Lung (tissue), 12 donors: ENCODE measurements around the gene UHRF2. TPM values are rescaled to one million over a fixed set of nuclear protein-coding genes. Genes with fewer than 3 reads are reported as not detected.

Source experiments
- ATAC-seq: fragments of 200-7000 bp; cut with Tn5 transposase; one replicate; pipeline ENCODE4 v1.9.1; 2020; ENCODE audit warnings: moderate number of reproducible peaks; ENCODE audit not compliant: insufficient read depth, low FRiP score
- DNase-seq, 3 donors: peaks; one replicate each; pipeline ENCODE4 v3.0.0-alpha.2; 2013 to 2017
- H3K27ac ChIP-seq, 2 donors: one replicate each; pipeline ENCODE4 v1.5.1; 2013; ENCODE audit warnings: mild to moderate bottlenecking in 2 of 2, moderate library complexity in 2 of 2, control low read depth in 1 of 2, inconsistent platforms in 1 of 2, low read depth in 1 of 2, low read length in 1 of 2
- H3K27me3 ChIP-seq, 3 donors: one replicate each; pipeline ENCODE4 v1.5.1; 2013; ENCODE audit warnings: low read length in 2 of 3; ENCODE audit not compliant: control insufficient read depth in 3 of 3, insufficient read depth in 3 of 3
- H3K36me3 ChIP-seq, 4 donors: one replicate each; pipeline ENCODE4 v1.5.1; 2013; ENCODE audit warnings: low read length in 4 of 4, mild to moderate bottlenecking in 1 of 4, moderate library complexity in 1 of 4; ENCODE audit not compliant: control insufficient read depth in 4 of 4, insufficient read depth in 4 of 4
- H3K4me1 ChIP-seq, 5 donors: one replicate each; pipeline ENCODE4 v1.5.1; 2013; ENCODE audit warnings: low read length in 5 of 5, mild to moderate bottlenecking in 2 of 5, moderate library complexity in 1 of 5; ENCODE audit not compliant: control insufficient read depth in 5 of 5, insufficient read depth in 5 of 5
- H3K4me3 ChIP-seq: one replicate; pipeline ENCODE4 v1.5.1; 2013; ENCODE audit warnings: mild to moderate bottlenecking, control low read depth, moderate library complexity
- H3K9ac ChIP-seq, 2 donors: one replicate each; pipeline ENCODE4 v1.5.1; 2013; ENCODE audit warnings: low read length in 2 of 2, control low read depth in 1 of 2; ENCODE audit not compliant: insufficient read depth in 1 of 2
- H3K9me3 ChIP-seq, 4 donors: one replicate each; pipeline ENCODE4 v1.5.1; 2013; ENCODE audit warnings: low read length in 3 of 4, mild to moderate bottlenecking in 1 of 4, moderate library complexity in 1 of 4; ENCODE audit not compliant: control insufficient read depth in 4 of 4, insufficient read depth in 3 of 4
- WGBS, 2 donors: extraction: QIAGEN DNeasy Blood & Tissue Kit; methylation state at CpG; one replicate each; pipeline ENCODE4 v1.1.7; 2013; 5-methylcytosine and 5-hydroxymethylcytosine counted together
- polyA plus RNA-seq, 2 donors: library from polyadenylated mRNA; stranded (reverse); fragments of 200-250 nt; gene quantifications; one replicate each; pipeline ENCODE4 v1.2.1, GENCODE V29; 2013
- total RNA-seq, 2 donors: library from RNA; depleted of rRNA in 1 of 2; stranded (reverse); fragments of >200 nt in 1 of 2; gene quantifications; one replicate each; pipeline ENCODE4 v1.2.1, GENCODE V29; 2014 to 2021
- TF ChIP-seq, protein P1 (sequence below): IDR thresholded peaks from 2 replicates; pipeline ENCODE4 v1.5.1; 2012; ENCODE audit warnings: mild to moderate bottlenecking; ENCODE audit errors: control extremely low read depth, extremely low read depth
- donor health status: control.
- donor health status: control.
- donor health status: Bipolar disorder and iron deficiency.
- donor health status: healthy.
- donor health status: DM: yes; HTN: yes; CAD: no.

The UHRF2 gene
- total and polyA plus RNA-seq, 4 donors = 13.4 to 108 (median 22.1) TPM

DNA sequence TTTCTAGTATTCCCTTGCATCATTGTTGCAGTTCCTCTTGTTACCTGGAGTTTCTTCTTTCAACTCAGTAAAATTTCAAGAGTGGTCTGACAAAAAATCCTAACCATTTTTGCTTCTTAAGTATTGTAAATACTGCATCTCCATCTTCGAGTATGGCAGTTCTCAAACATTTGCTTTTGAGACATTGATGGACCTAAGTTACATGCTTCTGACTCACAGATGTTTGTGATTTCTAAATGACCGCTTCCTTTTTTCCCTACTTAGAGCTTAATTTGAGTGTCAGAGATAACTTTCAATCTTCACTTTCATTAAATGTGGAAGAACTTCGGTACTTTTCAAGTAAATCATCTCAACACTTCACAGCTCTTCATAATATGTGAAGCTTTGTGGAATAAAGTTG lies 4.2 kb downstream of the UHRF2 start:
- no peak overlapping the region for H3K9ac ChIP-seq
- TF ChIP-seq, protein P1, sequence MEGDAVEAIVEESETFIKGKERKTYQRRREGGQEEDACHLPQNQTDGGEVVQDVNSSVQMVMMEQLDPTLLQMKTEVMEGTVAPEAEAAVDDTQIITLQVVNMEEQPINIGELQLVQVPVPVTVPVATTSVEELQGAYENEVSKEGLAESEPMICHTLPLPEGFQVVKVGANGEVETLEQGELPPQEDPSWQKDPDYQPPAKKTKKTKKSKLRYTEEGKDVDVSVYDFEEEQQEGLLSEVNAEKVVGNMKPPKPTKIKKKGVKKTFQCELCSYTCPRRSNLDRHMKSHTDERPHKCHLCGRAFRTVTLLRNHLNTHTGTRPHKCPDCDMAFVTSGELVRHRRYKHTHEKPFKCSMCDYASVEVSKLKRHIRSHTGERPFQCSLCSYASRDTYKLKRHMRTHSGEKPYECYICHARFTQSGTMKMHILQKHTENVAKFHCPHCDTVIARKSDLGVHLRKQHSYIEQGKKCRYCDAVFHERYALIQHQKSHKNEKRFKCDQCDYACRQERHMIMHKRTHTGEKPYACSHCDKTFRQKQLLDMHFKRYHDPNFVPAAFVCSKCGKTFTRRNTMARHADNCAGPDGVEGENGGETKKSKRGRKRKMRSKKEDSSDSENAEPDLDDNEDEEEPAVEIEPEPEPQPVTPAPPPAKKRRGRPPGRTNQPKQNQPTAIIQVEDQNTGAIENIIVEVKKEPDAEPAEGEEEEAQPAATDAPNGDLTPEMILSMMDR = no peak
- DNase-seq = no peak
- no peaks in the 10 kb centered on the region for H3K9me3 ChIP-seq
- H3K27ac ChIP-seq = no peak overlapping the region
- H3K27me3 ChIP-seq = no peaks in the 10 kb centered on the region
- peaks cover 0 to 20% (median 5%) of the 10 kb centered on the region in 5 donors for H3K4me1 ChIP-seq
- no peak for ATAC-seq
- 38 to 50% methylated on average over 3 of the region's 3 CpGs for WGBS, 2 donors
- H3K4me3 ChIP-seq = no peak overlapping the region
- H3K36me3 ChIP-seq = peaks cover 0 to 14% (median 7%) of the 10 kb centered on the region in 4 donors

DNA sequence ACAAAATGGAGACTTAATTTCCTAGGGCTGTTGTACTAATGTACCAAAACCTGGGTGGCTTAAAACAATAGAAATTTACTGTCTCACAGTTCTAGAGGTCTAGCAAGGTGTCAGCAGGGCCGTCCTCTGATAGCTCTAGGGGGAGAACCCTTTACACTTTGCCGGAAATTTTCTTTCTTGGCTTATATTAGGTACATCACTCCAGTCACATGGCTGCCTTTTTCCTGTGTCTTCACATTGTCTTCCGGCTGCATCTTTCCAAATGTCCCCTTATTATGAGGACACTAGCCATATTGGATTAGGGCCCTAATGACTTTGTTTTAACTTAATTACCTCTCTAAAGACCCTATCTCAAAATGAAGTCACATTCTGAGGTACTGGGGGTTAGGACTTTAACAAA lies 5.8 kb downstream of the UHRF2 start:
- Histone ChIP-seq H3K36me3 (peaks cover 0 to 10% (median 8%) of the 10 kb centered on the region in 4 donors), H3K27me3 (no peaks in the 10 kb centered on the region), H3K9me3 (no peaks in the 10 kb centered on the region), H3K9ac (no peak overlapping the region), H3K4me3 (no peak overlapping the region), H3K4me1 (peaks cover 0 to 20% (median 4%) of the 10 kb centered on the region in 5 donors), H3K27ac (no peak overlapping the region)
- 41 to 74% methylated on average over 3 of the region's 3 CpGs for WGBS, 2 donors
- ATAC-seq = no peak
- no peak for DNase-seq
- TF ChIP-seq, protein P1 = no peak

DNA sequence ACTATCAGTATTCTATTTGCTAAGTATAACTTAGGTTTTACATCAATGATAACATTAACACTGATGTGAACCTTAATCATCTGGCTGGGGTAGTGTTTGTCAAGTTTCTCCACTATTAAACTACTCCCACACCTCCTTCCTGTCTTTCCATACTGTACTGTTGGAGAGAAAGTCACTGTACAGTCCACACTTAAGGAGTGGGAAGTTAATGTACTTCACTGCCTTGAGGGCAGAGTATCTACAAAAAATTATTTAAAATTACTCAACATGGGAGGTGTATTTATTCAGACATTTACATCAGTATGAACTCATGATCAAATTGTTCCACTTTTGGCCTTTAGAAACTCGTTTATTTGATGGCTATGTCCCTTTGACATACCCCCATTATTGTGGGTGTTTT lies 11.9 kb downstream of the UHRF2 start:
- Histone ChIP-seq H3K27ac (no peak overlapping the region), H3K9ac (no peak overlapping the region), H3K4me3 (no peak overlapping the region), H3K36me3 (peaks cover 0 to 8% (median 5%) of the 10 kb centered on the region in 4 donors), H3K9me3 (no peaks in the 10 kb centered on the region), H3K27me3 (no peaks in the 10 kb centered on the region), H3K4me1 (peaks cover 0 to 9% (median 3%) of the 10 kb centered on the region in 5 donors)
- DNase-seq (no peak), ATAC-seq (no peak)
- WGBS, 2 donors = 63 to 67% methylated on average over 1 of the region's 1 CpG
- TF ChIP-seq, protein P1 = no peak

DNA sequence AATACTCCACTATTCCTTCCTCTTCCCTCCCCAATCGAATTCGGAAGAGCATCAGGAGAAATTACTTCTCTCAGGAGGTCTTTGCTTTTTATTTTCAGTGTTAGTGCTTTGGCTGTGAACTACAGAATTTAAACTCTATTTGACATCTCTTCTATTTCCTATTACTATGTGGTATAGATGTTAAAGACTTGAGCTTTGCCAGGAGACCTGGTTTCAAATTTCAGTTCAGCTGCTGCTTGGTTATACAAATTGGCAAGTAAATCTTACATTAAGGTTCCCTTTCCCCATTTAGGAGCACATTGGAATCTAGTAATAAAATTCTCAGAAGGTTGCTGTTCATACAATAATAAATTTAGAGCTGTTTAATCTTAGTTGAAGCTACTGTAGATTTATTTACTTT lies 13.1 kb downstream of the UHRF2 start:
- ATAC-seq = no peak
- 73 to 79% methylated on average over 2 of the region's 2 CpGs for WGBS, 2 donors
- Histone ChIP-seq H3K27me3 (no peaks in the 10 kb centered on the region), H3K9me3 (no peaks in the 10 kb centered on the region), H3K36me3 (peaks cover 0 to 11% (median 5%) of the 10 kb centered on the region in 4 donors), H3K4me1 (peaks cover 0 to 19% (median 3%) of the 10 kb centered on the region in 5 donors), H3K9ac (no peak overlapping the region), H3K27ac (no peak overlapping the region), H3K4me3 (no peak overlapping the region)
- TF ChIP-seq, protein P1 = no peak
- DNase-seq = no peak
